Measurements from ENCODE around the gene AP3D1. TPM values are rescaled to one million over a fixed set of nuclear protein-coding genes. Genes with fewer than 3 reads are reported as not detected.

Gene AP3D1
- total RNA-seq, 2 experiments from 2014 or later, result 73.7 to 74.1 TPM

GRCh38 chr19:2061495-2062388 is 89.6 kb downstream of the AP3D1 start:
- Mint-ChIP-seq H3K4me1 (ENCODE audit: low read depth) (peaks cover 40% of the 10 kb centered on the region), H3K9me3 (no peaks in the 10 kb centered on the region), H3K4me3 (peak overlapping the region; percentile 85), H3K36me3 (ENCODE audit: low read depth) (no peaks in the 10 kb centered on the region), H3K27ac (peak overlapping the region; percentile 91), H3K27me3 (no peaks in the 10 kb centered on the region)
- POLR2A ChIA-PET, result interaction anchor here (1.0 to 4.7 kb wide), 3 partner anchors 10 to 11 kb away, joined by 3 to 29 read pairs (median 10); partner anchors contain the start of gene MKNK2
- CTCF ChIA-PET, result interaction anchor here (1.0 to 2.5 kb wide), 2 partner anchors 8 to 10 kb away, joined by 3 to 15 read pairs; no protein-coding TSS in a partner anchor
- TF ChIP-seq CTCF (IDR thresholded peaks at IDR 0.05), result no peak
- DNase-seq (peak; percentile 100), ATAC-seq (peak; percentile 94)
- intact Hi-C loops (cut with micrococcal nuclease), result no loop called here

GRCh38 chr19:2060884-2061494 is 90.4 kb downstream of the AP3D1 start:
- peak overlapping the region; percentile 96 for H3K27ac Mint-ChIP-seq
- intact Hi-C loops (cut with micrococcal nuclease), result no loop called here
- ATAC-seq, result peak; percentile 41
- ChIA-PET CTCF (interaction anchor here (0.8 to 2.5 kb wide), 3 partner anchors 9 to 42 kb away, joined by 3 to 15 read pairs (median 5); no protein-coding TSS in a partner anchor), POLR2A (interaction anchor here (0.9 to 5.5 kb wide), 7 partner anchors 9 to 119 kb away, joined by 3 to 29 read pairs (median 10); partner anchors contain the start of gene MKNK2)
- peak overlapping the region; percentile 85 for H3K4me3 Mint-ChIP-seq
- H3K4me1 Mint-ChIP-seq (ENCODE audit: low read depth), result peaks cover 44% of the 10 kb centered on the region
- no peaks in the 10 kb centered on the region for H3K36me3 Mint-ChIP-seq (ENCODE audit: low read depth)
- peak; percentile 63 for DNase-seq
- no peaks in the 10 kb centered on the region for H3K27me3 Mint-ChIP-seq
- no peaks in the 10 kb centered on the region for H3K9me3 Mint-ChIP-seq
- no peak for TF ChIP-seq CTCF (IDR thresholded peaks at IDR 0.05)

GRCh38 chr19:2059422-2060201 is 91.8 kb downstream of the AP3D1 start:
- H3K27ac Mint-ChIP-seq, result peak overlapping the region; percentile 96
- no peaks in the 10 kb centered on the region for H3K9me3 Mint-ChIP-seq
- DNase-seq (no peak), ATAC-seq (no peak)
- POLR2A ChIA-PET, result interaction anchor here (1.2 to 5.5 kb wide), 5 partner anchors 8 to 25 kb away, joined by 3 to 29 read pairs (median 27); partner anchors contain the start of gene MKNK2
- no peaks in the 10 kb centered on the region for H3K36me3 Mint-ChIP-seq (ENCODE audit: low read depth)
- no peaks in the 10 kb centered on the region for H3K27me3 Mint-ChIP-seq
- peaks cover 55% of the 10 kb centered on the region for H3K4me1 Mint-ChIP-seq (ENCODE audit: low read depth)
- TF ChIP-seq CTCF (IDR thresholded peaks at IDR 0.05), result no peak
- H3K4me3 Mint-ChIP-seq, result peak overlapping the region; percentile 85
- intact Hi-C loops (cut with micrococcal nuclease), result no loop called here
- CTCF ChIA-PET, result interaction anchor here (1.6 to 2.5 kb wide), 2 partner anchors 8 to 10 kb away, joined by 4 to 15 read pairs; no protein-coding TSS in a partner anchor

- Mint-ChIP-seq H3K4me3 (peak overlapping the region; percentile 32), H3K4me1 (ENCODE audit: low read depth) (peaks cover 55% of the 10 kb centered on the region), H3K9me3 (no peaks in the 10 kb centered on the region), H3K36me3 (ENCODE audit: low read depth) (no peaks in the 10 kb centered on the region), H3K27me3 (no peaks in the 10 kb centered on the region), H3K27ac (peak overlapping the region; percentile 66)
- ChIA-PET CTCF (interaction anchor here (1.6 kb wide), 1 partner anchor 11 kb away, joined by 4 read pairs; no protein-coding TSS in a partner anchor), POLR2A (interaction anchor here (0.6 to 5.5 kb wide), 8 partner anchors 7 to 265 kb away, joined by 3 to 29 read pairs (median 6); partner anchors contain the start of gene MKNK2)
- TF ChIP-seq CTCF (IDR thresholded peaks at IDR 0.05), result no peak
- ATAC-seq (no peak), DNase-seq (no peak)
- intact Hi-C loops (cut with micrococcal nuclease), result no loop called here
These were observed 92.6 kb downstream of the AP3D1 start for GRCh38 chr19:2058570-2059421.

All from activated CD8-positive, alpha-beta T cell treated with anti-CD3 and anti-CD28 coated beads for 36 hours (primary cell).